C4-2B (cell line): ENCODE data around the gene AMDHD1.

Experiments used
- H3K27ac ChIP-seq: fragments of 450-650 bp; 2 replicates; pipeline ENCODE4 v1.5.1; 2017
- CTCF ChIP-seq: fragments of 450-650 bp; conservative IDR thresholded peaks from 2 replicates; pipeline ENCODE4 v1.5.1; 2017; ENCODE audit warnings: mild to moderate bottlenecking
- ZFX ChIP-seq: fragments of 450-650 bp; IDR thresholded peaks from 2 replicates; pipeline ENCODE4 v1.6.1; 2017

The AMDHD1 gene

DNA sequence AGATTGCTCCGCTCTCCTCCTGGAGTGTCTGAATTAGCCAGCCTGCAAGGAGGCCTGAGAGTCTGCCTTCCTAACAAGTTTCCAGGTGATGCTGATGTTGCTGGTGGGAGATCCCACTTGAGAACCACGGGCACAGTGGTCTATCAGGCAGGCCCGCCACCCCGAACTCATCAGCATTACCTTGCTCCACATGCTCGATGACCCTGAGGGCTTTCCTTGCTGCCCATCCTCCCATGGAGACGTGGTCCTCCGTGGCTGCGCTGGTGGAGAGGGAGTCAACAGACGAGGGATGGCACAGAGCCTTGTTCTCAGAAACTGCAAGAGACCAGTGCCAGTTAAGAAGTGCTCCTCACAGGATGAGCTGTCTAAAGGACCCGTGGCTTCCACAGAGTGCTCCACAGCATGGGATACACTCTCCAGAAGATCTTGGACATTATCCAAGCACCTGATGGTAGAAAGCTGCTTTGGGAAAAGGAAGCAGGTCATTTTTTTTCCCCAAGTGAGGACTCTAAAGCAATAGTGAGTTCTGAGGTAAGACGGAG, 34.7 kb downstream of the AMDHD1 start:
- H3K27ac ChIP-seq, result no peak overlapping the region
- TF ChIP-seq CTCF (no peak), ZFX (no peak)

- TF ChIP-seq CTCF (no peak), ZFX (no peak)
- H3K27ac ChIP-seq, result no peak overlapping the region
Observed at GRCh38 chr12:95978351-95978750, 35.2 kb downstream of the AMDHD1 start.

GRCh38 chr12:95978774-95979173, 35.6 kb downstream of the AMDHD1 start:
- TF ChIP-seq ZFX (no peak), CTCF (no peak)
- H3K27ac ChIP-seq, result no peak overlapping the region

DNA sequence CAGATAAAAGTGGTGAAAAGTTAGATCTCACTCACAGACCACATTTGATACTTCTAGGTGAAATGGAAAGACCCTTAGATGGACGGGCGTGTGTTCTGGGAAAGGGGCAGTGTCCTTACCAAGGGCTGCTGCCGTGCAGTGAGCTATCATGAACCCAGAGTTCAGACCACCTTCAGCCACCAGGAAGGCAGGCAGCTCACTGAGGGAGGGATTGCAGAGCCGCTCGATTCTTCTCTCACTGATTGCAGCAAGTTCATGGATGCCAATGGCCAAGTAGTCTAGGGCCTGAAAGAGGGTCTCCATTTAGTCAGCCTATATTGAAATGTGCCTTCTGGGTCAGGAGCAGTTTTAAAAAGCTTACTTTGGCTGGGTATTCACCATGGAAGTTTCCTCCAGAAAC, 37.3 kb downstream of the AMDHD1 start:
- H3K27ac ChIP-seq, result no peak overlapping the region
- no peak for TF ChIP-seq ZFX
- no peak for TF ChIP-seq CTCF

GRCh38 chr12:95982602-95983001, 39.5 kb downstream of the AMDHD1 start:
- no peak for TF ChIP-seq ZFX
- no peak for TF ChIP-seq CTCF
- H3K27ac ChIP-seq, result no peak overlapping the region

- TF ChIP-seq CTCF, result no peak
- no peak for TF ChIP-seq ZFX
- H3K27ac ChIP-seq, result no peak overlapping the region
Observed at GRCh38 chr12:95984682-95985081, 41.6 kb downstream of the AMDHD1 start.

DNA sequence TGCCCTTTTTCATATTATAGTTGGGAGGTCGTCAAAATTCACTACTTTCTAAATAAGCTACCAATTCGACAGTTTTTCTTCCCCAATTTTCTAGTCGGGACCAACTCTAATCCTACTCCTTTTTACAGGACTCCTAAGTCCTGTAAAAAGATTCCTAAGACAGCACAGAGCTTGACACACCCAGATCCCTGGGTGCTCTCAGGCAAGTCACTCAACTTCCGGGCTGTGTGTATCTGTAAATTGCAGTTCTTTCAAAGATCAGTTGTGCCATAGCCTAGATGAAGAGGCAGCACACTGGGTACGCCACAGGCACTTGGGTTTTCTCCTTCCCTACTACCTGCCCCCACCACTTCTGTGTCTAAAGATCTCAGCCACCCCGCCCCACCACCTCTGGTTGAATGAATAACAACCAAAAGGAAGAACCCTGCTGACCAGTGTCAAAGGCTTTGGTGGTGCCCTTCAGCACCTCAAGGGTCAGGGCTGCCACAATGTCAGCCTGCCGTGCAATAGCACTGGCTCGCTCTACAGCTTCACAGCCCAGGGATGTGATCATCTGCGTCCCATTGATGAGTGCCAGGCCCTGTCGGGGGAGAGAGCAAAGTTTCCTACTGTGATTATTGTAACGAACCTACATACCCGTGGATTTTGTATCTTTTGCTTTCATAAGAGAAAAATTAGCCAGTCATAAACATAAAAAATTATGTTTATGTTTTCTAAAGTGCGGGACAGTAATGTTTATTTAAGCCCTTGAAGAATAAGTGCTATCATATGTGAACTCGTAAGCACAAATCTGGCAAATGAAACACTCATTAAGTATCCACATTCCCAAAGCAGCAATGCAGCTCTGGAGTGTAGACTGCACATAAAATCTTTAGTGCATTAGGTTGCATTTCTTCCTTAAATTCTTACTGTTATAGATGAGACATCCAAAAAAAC, 43.8 kb downstream of the AMDHD1 start:
- TF ChIP-seq ZFX (no peak), CTCF (no peak)
- no peak overlapping the region for H3K27ac ChIP-seq
